Activated T-cell treated with anti-CD3 and anti-CD28 coated beads, Interleukin-2, amount 50 U/mL, for 72 hours (primary cell): ENCODE measurements around the gene ACSL5. TPM values are rescaled to one million over a fixed set of nuclear protein-coding genes. Genes with fewer than 3 reads are reported as not detected.
"Not testable (repeated sequence)": the region's sequence is repeated elsewhere in the genome, so short reads cannot be mapped to it uniquely, and the experiment has no call there.

Source experiments
- ATAC-seq, 2 donors: fragments of 150-1000 bp; cut with Tn5 transposase; replicated peaks in 1 of 2; 2 replicates each; pipeline ENCODE4 v1.10.0; 2021; ENCODE audit warnings: moderate library complexity in 2 of 2, mild to moderate bottlenecking in 1 of 2
- DNase-seq, 2 donors: peaks; one replicate each; pipeline ENCODE4 v3.0.0; 2021 to 2022; ENCODE audit warnings: mixed read lengths in 1 of 2
- H3K27ac Mint-ChIP-seq: one replicate; pipeline ENCODE4 v1.8.0; 2022; ENCODE audit warnings: mild to moderate bottlenecking, moderate library complexity, mixed read lengths
- H3K27me3 Mint-ChIP-seq: one replicate; pipeline ENCODE4 v1.8.0; 2022; ENCODE audit warnings: low read depth, mixed read lengths
- H3K36me3 Mint-ChIP-seq, 2 donors: one replicate each; pipeline ENCODE4 v1.8.0; 2022; ENCODE audit warnings: mixed read lengths in 2 of 2, mild to moderate bottlenecking in 1 of 2; ENCODE audit not compliant: insufficient read depth in 2 of 2
- H3K4me1 Mint-ChIP-seq: one replicate; pipeline ENCODE4 v1.8.0; 2022; ENCODE audit warnings: low read depth, mixed read lengths
- H3K4me3 Mint-ChIP-seq, 2 donors: one replicate each; pipeline ENCODE4 v1.8.0; 2022; ENCODE audit warnings: mild to moderate bottlenecking in 2 of 2, mixed read lengths in 2 of 2, moderate library complexity in 2 of 2
- H3K9me3 Mint-ChIP-seq, 2 donors: one replicate each; pipeline ENCODE4 v1.8.0; 2022; ENCODE audit warnings: mixed read lengths in 2 of 2
- total RNA-seq, 2 donors: library from RNA; stranded (reverse); gene quantifications; one replicate each; pipeline ENCODE4 v1.2.3, GENCODE V29; 2022

Gene ACSL5
- total RNA-seq, 2 donors from 2014 or later, result 49.5 to 54.5 TPM

- peaks cover 72% of the 10 kb centered on the region for H3K4me1 Mint-ChIP-seq
- H3K36me3 Mint-ChIP-seq, result peaks cover 3 to 15% of the 10 kb centered on the region in 2 donors
- ATAC-seq (peak; percentile 93 to 95), DNase-seq (peak; percentile 72 to 77)
- no peaks in the 10 kb centered on the region for H3K9me3 Mint-ChIP-seq
- peak overlapping the region; percentile 63 to 77 for H3K4me3 Mint-ChIP-seq
- H3K27me3 Mint-ChIP-seq, result no peaks in the 10 kb centered on the region
- H3K27ac Mint-ChIP-seq, result peak overlapping the region; percentile 43
Observed at GRCh38 chr10:112389271-112389822, 15.4 kb downstream of the ACSL5 start.

DNA sequence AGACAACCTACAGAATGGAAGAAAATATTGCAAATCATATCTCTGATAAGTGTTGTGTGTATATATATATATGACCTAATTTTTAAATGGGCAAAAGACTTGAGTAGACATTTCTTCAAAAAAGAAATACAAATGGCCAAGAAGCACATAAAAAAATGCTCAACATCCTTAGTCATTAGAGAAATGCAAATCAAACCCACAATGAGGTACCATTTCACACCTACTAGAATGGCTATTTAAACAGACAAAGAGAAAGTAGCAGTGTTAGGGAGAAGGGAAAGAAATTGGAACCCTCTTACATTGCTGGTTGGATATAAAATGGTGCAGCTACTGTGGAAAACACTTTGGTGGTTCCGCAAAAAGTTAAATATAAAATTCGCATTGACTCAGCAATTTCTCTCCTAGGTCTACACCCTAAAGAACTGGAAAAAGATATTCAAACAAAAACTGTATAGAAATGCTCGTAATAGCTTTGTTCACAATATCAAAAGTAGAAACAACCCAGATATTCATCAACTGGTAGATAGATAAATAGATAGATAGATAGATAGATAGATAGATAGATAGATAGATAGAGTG is 16.3 kb downstream of the ACSL5 start:
- peak overlapping the region; percentile 95 for H3K27ac Mint-ChIP-seq
- H3K4me1 Mint-ChIP-seq, result peaks cover 64% of the 10 kb centered on the region
- H3K9me3 Mint-ChIP-seq, result no peaks in the 10 kb centered on the region
- DNase-seq (no peak), ATAC-seq (no peak)
- H3K4me3 Mint-ChIP-seq, result peak overlapping the region; percentile 21 to 79
- H3K36me3 Mint-ChIP-seq, result peaks cover 3 to 12% of the 10 kb centered on the region in 2 donors
- no peaks in the 10 kb centered on the region for H3K27me3 Mint-ChIP-seq

DNA sequence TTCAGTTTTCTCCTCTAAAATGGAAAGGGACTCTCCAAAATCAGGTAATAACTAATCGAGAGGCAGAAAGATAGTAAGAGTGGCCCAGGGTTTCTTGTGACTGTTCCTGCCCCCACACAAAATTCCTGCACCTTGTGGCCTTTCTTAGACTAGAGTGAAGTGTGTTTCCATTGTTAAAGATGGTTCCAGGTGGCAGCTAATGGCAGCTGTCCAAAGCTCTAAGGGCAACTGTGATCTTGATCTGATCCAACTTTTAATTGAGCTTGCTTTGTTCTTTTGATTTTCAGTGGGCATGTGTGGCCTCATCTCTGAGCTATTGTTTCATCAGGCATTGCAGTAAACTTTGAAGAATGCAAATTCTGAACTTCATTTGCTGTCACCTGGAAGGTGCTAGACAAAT is 19.4 kb downstream of the ACSL5 start:
- no peak for DNase-seq
- H3K27ac Mint-ChIP-seq, result peak overlapping the region; percentile 44
- H3K4me3 Mint-ChIP-seq, result no peak overlapping the region

DNA sequence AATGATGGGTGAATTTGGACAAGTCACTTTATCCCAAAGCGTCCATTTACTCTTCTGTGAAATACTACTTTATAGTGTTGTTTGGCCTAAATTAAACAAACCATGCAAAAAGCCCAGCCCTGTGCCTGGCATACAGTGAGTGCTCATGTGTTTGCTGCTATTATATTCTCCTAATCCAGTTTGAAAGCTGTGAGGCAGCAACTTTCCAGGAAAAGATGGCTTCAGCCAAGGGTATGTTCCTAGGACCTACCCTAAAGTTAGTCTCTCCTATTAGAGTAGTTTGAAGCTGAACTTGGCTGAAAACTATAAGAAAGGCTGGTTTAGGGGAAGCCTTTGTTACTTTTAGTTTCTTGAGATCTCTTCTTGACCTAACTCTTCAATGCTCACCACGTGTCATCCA is 19.9 kb downstream of the ACSL5 start:
- DNase-seq, result no peak
- peaks cover 1 to 9% of the 10 kb centered on the region in 2 donors for H3K36me3 Mint-ChIP-seq
- no peak overlapping the region for H3K4me3 Mint-ChIP-seq
- peak overlapping the region; percentile 3 for H3K27ac Mint-ChIP-seq
- no peak for ATAC-seq
- H3K27me3 Mint-ChIP-seq, result no peaks in the 10 kb centered on the region
- no peaks in the 10 kb centered on the region for H3K9me3 Mint-ChIP-seq
- H3K4me1 Mint-ChIP-seq, result peaks cover 30% of the 10 kb centered on the region

More for the DNA sequence above, 19.4 kb downstream of the ACSL5 start:
- no peaks in the 10 kb centered on the region for H3K27me3 Mint-ChIP-seq
- no peak for ATAC-seq
- peaks cover 3 to 12% of the 10 kb centered on the region in 2 donors for H3K36me3 Mint-ChIP-seq
- H3K9me3 Mint-ChIP-seq, result no peaks in the 10 kb centered on the region
- H3K4me1 Mint-ChIP-seq, result peaks cover 35% of the 10 kb centered on the region

DNA sequence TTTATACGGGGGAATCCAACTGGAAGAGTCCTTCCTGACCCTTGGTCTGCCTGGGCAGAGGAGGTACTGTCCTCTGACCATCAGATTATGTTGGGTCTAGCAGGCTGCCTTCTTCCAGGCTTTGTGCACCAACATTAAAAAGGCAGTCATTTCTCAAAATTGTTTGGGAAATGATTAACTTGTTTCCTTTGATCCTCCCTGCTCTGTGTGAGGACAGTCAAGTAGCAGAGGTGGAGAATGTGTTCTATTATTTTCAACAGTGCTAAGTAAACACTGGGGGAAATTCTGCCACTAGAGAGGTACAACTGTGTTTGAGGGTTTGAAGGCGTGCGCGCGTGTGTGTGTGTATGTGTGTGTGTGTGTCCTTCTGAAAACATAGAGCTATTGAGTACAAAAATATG is 20.6 kb downstream of the ACSL5 start:
- ATAC-seq (no peak), DNase-seq (no peak)
- Mint-ChIP-seq H3K27ac (no peak overlapping the region), H3K4me3 (no peak overlapping the region), H3K4me1 (peaks cover 23% of the 10 kb centered on the region), H3K36me3 (peaks cover 2 to 9% of the 10 kb centered on the region in 2 donors), H3K27me3 (no peaks in the 10 kb centered on the region), H3K9me3 (no peaks in the 10 kb centered on the region)

DNA sequence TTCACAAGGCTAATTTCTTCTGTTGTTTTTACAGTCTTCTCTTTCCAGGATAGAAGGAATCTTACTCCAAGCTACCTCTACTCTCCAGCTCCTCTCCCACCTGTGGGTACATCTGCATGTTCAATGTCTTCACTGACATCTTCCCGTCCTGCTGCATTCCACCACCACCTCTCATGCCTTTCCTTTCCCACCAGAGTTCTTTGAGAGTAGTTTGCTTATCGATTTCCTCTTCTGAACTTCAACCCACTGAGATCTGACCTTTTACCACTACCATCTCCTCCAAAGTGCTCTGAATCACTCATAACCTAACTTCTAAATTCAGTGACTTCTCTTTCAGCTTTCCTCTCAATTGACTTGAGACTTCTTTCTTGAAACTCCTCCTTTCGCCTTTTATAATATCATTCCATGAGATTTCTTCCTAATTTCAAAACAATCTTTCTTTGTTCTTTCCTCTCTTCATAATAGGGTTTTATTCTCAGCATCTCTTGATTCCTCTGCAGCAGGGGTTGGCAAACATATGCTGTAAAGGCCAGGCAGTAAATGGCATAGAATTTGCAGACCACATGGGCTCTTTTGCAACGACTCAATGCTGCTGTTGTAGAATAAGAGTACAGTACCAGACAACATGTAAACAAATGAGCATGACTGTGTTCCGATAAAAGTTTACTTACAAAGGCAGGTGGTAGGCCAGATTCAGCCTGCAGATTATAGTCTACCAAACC is 22.1 kb downstream of the ACSL5 start:
- Mint-ChIP-seq H3K27ac (no peak overlapping the region), H3K36me3 (peaks cover 4% of the 10 kb centered on the region in 2 donors), H3K27me3 (no peaks in the 10 kb centered on the region), H3K9me3 (no peaks in the 10 kb centered on the region), H3K4me1 (peaks cover 9% of the 10 kb centered on the region), H3K4me3 (no peak overlapping the region)
- no peak for DNase-seq
- no peak for ATAC-seq

DNA sequence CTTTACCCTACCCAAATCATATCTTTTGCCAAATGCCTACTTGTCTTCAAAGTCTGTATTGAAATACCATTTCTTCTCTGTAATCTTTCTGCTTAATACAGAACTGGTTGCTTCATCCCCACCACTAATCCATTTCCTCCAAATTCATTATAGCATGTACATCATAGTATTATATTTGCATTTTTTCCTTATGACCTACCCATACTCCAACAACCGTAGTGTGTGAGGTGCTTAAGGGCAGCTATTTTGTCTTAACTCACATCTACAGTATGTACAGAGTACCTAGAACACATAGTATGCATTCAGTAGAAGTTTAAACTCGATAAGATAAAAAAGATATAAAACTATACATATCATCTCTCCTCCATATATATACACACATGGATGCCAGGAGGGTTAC is 23.7 kb downstream of the ACSL5 start:
- Mint-ChIP-seq H3K4me3 (no peak overlapping the region), H3K36me3 (peaks cover 5% of the 10 kb centered on the region in 2 donors), H3K9me3 (no peaks in the 10 kb centered on the region), H3K4me1 (no peaks in the 10 kb centered on the region), H3K27ac (no peak overlapping the region), H3K27me3 (no peaks in the 10 kb centered on the region)
- ATAC-seq (no peak), DNase-seq (no peak)

DNA sequence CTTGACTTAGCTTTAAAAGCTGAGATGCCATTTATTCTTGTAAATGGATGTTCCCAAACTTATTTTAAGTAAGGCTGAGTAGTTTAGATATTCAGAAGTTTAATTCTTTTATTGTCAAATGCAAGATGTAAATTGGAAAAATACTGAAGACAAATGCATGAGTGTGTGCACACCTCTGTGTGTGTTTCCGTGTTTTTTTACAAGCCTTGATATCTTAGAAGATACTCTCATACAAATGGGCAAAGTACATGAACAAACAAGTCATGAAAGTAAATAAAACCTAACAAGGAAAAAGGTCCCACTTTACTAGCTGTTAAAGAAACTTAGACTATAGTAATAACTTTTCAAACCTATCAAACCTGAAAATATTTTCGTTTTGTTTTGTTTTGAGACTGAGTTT is 29.0 kb downstream of the ACSL5 start:
- Mint-ChIP-seq H3K36me3 (peaks cover 17 to 32% of the 10 kb centered on the region in 2 donors), H3K27me3 (no peaks in the 10 kb centered on the region), H3K4me3 (no peak overlapping the region), H3K4me1 (no peaks in the 10 kb centered on the region), H3K27ac (peak overlapping the region; percentile 51), H3K9me3 (peaks cover 4% of the 10 kb centered on the region in 2 donors)
- ATAC-seq, result no peak
- no peak for DNase-seq

- Mint-ChIP-seq H3K36me3 (peaks cover 15 to 37% of the 10 kb centered on the region in 2 donors), H3K9me3 (peaks cover 4% of the 10 kb centered on the region in 2 donors), H3K27ac (peak overlapping the region; percentile 25), H3K27me3 (no peaks in the 10 kb centered on the region), H3K4me3 (no peak overlapping the region), H3K4me1 (no peaks in the 10 kb centered on the region)
- DNase-seq, result no peak
- no peak for ATAC-seq
Observed at GRCh38 chr10:112404617-112405016, 30.7 kb downstream of the ACSL5 start.

- not testable (repeated sequence) for H3K27ac Mint-ChIP-seq, H3K4me1 Mint-ChIP-seq, H3K4me3 Mint-ChIP-seq, H3K27me3 Mint-ChIP-seq, ATAC-seq, DNase-seq, H3K9me3 Mint-ChIP-seq
- peaks cover 13 to 38% of the 10 kb centered on the region in 2 donors for H3K36me3 Mint-ChIP-seq
Observed at GRCh38 chr10:112406806-112407205, 32.9 kb downstream of the ACSL5 start.

DNA sequence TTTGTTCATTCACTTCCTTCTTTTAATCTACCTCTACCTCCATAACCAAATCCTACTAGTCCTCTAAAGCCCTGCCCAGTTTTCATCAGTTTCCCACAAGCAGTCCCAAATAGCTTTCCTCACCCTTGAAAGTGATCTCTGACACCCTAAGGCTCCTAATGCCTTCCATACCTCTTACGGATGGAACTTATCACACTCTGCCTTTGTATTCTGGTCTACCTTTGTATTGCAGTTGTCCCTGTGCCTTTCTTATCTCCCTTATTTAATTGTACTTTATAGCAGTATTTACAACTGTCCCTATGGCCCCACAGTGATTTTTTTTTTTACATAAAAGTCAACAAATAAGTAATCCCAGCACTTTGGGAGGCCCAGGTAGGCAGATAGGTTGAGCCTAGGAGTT is 33.8 kb downstream of the ACSL5 start:
- ATAC-seq (no peak), DNase-seq (no peak)
- Mint-ChIP-seq H3K4me3 (no peak overlapping the region), H3K36me3 (peaks cover 11 to 36% of the 10 kb centered on the region in 2 donors), H3K27me3 (no peaks in the 10 kb centered on the region), H3K4me1 (no peaks in the 10 kb centered on the region), H3K27ac (peak overlapping the region; percentile 70), H3K9me3 (peaks cover 4% of the 10 kb centered on the region in 2 donors)

DNA sequence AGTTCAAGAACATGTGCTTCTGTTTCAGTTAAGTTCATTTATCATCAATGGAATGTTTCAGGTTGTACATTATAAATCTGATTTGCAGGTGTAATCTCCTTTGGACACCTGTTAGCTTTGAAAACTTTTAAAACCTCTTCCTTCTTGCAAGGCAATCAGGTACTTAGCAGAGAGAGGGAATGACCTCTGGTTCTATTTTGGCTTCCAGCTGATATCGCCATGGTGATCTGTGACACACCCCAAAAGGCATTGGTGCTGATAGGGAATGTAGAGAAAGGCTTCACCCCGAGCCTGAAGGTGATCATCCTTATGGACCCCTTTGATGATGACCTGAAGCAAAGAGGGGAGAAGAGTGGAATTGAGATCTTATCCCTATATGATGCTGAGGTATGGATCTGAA is 35.4 kb downstream of the ACSL5 start:
- Mint-ChIP-seq H3K27ac (no peak overlapping the region), H3K4me1 (no peaks in the 10 kb centered on the region), H3K27me3 (no peaks in the 10 kb centered on the region), H3K4me3 (no peak overlapping the region), H3K9me3 (peaks cover 4% of the 10 kb centered on the region in 2 donors), H3K36me3 (peaks cover 13 to 30% of the 10 kb centered on the region in 2 donors)
- DNase-seq (no peak), ATAC-seq (no peak)

DNA sequence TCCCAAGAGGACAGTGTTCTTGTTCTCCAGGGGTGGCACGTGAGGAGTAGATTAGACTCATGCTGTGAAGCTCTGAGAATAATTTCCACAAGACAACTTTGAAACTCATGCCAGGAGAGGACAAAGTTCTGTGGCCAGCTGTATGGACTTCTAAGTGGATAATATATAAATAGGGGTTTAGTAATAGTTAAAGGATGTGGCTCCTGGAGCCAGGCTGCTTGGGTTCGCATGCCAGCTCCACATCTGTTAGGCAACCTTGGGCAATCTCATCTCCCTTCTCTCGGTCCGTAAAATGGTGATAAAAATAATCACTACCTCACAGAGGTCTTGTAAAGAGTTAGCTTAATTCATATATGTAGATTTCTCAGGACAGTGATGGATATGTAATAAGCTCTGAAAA is 35.8 kb downstream of the ACSL5 start:
- no peaks in the 10 kb centered on the region for H3K4me1 Mint-ChIP-seq
- ATAC-seq, result no peak
- no peak overlapping the region for H3K4me3 Mint-ChIP-seq
- H3K36me3 Mint-ChIP-seq, result peaks cover 13 to 26% of the 10 kb centered on the region in 2 donors
- no peak overlapping the region for H3K27ac Mint-ChIP-seq
- H3K9me3 Mint-ChIP-seq, result peaks cover 4% of the 10 kb centered on the region in 2 donors
- no peaks in the 10 kb centered on the region for H3K27me3 Mint-ChIP-seq
- DNase-seq, result no peak
